Astrocyte (in vitro differentiated cells and primary cell): ENCODE results near the gene WIPF3.

Experiments
- CTCF ChIP-seq: IDR thresholded peaks from 2 replicates; pipeline ENCODE4 v1.5.1; 2011; ENCODE audit warnings: low read depth, mild to moderate bottlenecking, inconsistent platforms, low read length, moderate library complexity; ENCODE audit not compliant: insufficient read depth
- EZH2 ChIP-seq: IDR thresholded peaks from 2 replicates; pipeline ENCODE4 v1.6.1; 2012; ENCODE audit warnings: mild to moderate bottlenecking, low read length, inconsistent platforms; ENCODE audit not compliant: insufficient read depth

- TF ChIP-seq CTCF (no peak), EZH2 (no peak)
Measured at GRCh38 chr7:29770371-29770770, 35.9 kb upstream of the WIPF3 start.
